ENCODE data around the gene CXCL10. TPM values are rescaled to one million over a fixed set of nuclear protein-coding genes. Genes with fewer than 3 reads are reported as not detected.

The CXCL10 gene
- total RNA-seq, 1 experiment from 2014 or later, result not detected

- no TSS peak for BruUV-seq (replicated peaks)
- CTCF ChIA-PET, result no interaction called here
These were observed 11.8 kb upstream of the CXCL10 start for GRCh38 chr4:76035141-76035540.

GRCh38 chr4:76029300-76029699, 6.0 kb upstream of the CXCL10 start:
- no peak overlapping the region for H3K27ac ChIP-seq (ENCODE audit: low read length)
- ChIA-PET CTCF (no interaction called here), POLR2A (no interaction called here)
- no peaks in the 10 kb centered on the region for H3K27me3 ChIP-seq (ENCODE audit: control insufficient read depth, insufficient read depth, low read length)
- BruUV-seq (replicated peaks), result no TSS peak
- no peak overlapping the region for H3K4me3 ChIP-seq (ENCODE audit: low read depth in 2 of 2, low read length in 2 of 2)
- in situ Hi-C loops (cut with HindIII; ENCODE audit: low pct_unique_long_range_greater_than_20kb, low sequenced_read_pairs), result no loop called here
- intact Hi-C loops (cut with micrococcal nuclease; ENCODE audit: unreplicated experiment), result no loop called here
- no peaks in the 10 kb centered on the region for H3K9me3 ChIP-seq (ENCODE audit: control insufficient read depth, insufficient read depth, low read depth, low read length)
- ATAC-seq, result no peak
- no peaks in the 10 kb centered on the region; the same call in 1 of the 2 replicates for H3K4me1 ChIP-seq (ENCODE audit: control insufficient read depth, insufficient read depth, low read length)
- no peak for DNase-seq (ENCODE audit: low read depth, low spot score)
- TF ChIP-seq POLR2AphosphoS5 (IDR thresholded peaks at IDR 0.05; ENCODE audit: low read depth, low read length), result no peak
- no peak for TF ChIP-seq CTCF (IDR thresholded peaks at IDR 0.05)
- TF ChIP-seq REST (IDR thresholded peaks at IDR 0.05; ENCODE audit: insufficient read depth in 1 of 2, low read depth in 2 of 2, low read length in 1 of 2), result no peak
- TF ChIP-seq SIN3A (IDR thresholded peaks at IDR 0.05; ENCODE audit: borderline replicate concordance, insufficient read depth, low read depth, low read length), result no peak
- no peak for TF ChIP-seq TCF7L2 (IDR thresholded peaks at IDR 0.05; ENCODE audit: low read depth, low read length)
- H3K36me3 ChIP-seq (ENCODE audit: control insufficient read depth, insufficient read depth, low read length), result no peaks in the 10 kb centered on the region

More at GRCh38 chr4:76035141-76035540, 11.8 kb upstream of the CXCL10 start:
- no peak for ATAC-seq
- Histone ChIP-seq H3K36me3 (ENCODE audit: control insufficient read depth, insufficient read depth, low read length) (no peaks in the 10 kb centered on the region), H3K27me3 (ENCODE audit: control insufficient read depth, insufficient read depth, low read length) (no peaks in the 10 kb centered on the region), H3K4me1 (ENCODE audit: control insufficient read depth, insufficient read depth, low read length) (no peaks in the 10 kb centered on the region), H3K27ac (ENCODE audit: low read length) (no peak overlapping the region), H3K9me3 (ENCODE audit: control insufficient read depth, insufficient read depth, low read depth, low read length) (no peaks in the 10 kb centered on the region), H3K4me3 (ENCODE audit: low read depth in 2 of 2, low read length in 2 of 2) (no peak overlapping the region)
- POLR2A ChIA-PET, result interaction anchor here (0.5 kb wide), 1 partner anchor 223 kb away, joined by 3 read pairs; no protein-coding TSS in a partner anchor
- intact Hi-C loops (cut with micrococcal nuclease; ENCODE audit: unreplicated experiment) (no loop called here), in situ Hi-C loops (cut with HindIII; ENCODE audit: low pct_unique_long_range_greater_than_20kb, low sequenced_read_pairs) (no loop called here)
- TF ChIP-seq SIN3A (IDR thresholded peaks at IDR 0.05; ENCODE audit: borderline replicate concordance, insufficient read depth, low read depth, low read length) (no peak), TCF7L2 (IDR thresholded peaks at IDR 0.05; ENCODE audit: low read depth, low read length) (no peak), CTCF (IDR thresholded peaks at IDR 0.05) (no peak), REST (IDR thresholded peaks at IDR 0.05; ENCODE audit: insufficient read depth in 1 of 2, low read depth in 2 of 2, low read length in 1 of 2) (no peak), POLR2AphosphoS5 (IDR thresholded peaks at IDR 0.05; ENCODE audit: low read depth, low read length) (no peak)
- DNase-seq (ENCODE audit: low read depth, low spot score), result no peak

All from Panc1 (cell line).